Measurements from ENCODE around the gene CAPN11. TPM values are rescaled to one million over a fixed set of nuclear protein-coding genes. Genes with fewer than 3 reads are reported as not detected.

The CAPN11 gene
- total and polyA plus RNA-seq, 9 of the 15 experiments (the other 6 are each of a cell fraction or from before 2014, with no cell fraction given) = 0.03 to 0.61 (median 0.17) TPM; not detected in 1

DNA sequence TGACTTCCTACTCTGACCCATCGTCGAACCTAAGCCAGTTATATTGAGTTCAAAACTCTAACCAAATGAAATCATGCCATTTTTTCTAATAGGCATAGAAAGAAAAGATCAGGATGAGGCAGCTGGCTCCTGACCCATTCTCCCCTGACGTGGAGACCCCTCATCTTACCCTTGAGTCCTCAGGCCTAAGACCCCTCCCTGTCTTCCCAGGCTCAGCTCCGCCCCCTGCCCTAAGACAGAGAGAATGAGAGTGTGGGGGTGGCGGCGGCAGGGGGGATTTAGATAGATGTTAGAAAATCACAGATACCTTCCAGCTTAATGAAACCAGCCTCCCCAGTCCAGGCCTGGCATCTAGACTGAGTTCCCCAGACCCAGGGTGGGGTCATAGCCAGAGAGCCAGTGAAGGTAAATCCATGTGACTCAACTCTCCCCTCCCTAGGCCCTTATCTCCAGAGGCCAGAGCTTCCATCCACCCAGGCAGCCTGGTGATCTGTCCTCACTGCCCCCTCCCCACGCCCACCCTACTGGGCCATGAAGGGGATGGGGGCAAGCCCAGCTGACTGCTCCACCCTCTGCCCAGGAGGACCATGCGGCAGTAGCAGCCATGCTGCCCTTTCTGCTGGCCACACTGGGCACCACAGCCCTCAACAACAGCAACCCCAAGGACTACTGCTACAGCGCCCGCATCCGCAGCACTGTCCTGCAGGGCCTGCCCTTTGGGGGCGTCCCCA lies 24.5 kb upstream of the CAPN11 start (continued):
- TF ChIP-seq BRD9 (IDR thresholded peaks at IDR 0.05; ENCODE audit: low read depth, partially characterized antibody) (no peak), PHB2 (IDR thresholded peaks at IDR 0.05; ENCODE audit: low read depth) (peak; percentile 20; the same call in 1 of the 2 replicates), BDP1 (IDR thresholded peaks at IDR 0.05; ENCODE audit: insufficient read depth, insufficient read length) (no peak), KAT2B (IDR thresholded peaks at IDR 0.05; ENCODE audit: low read depth, low read length) (no peak), HDAC2 (IDR thresholded peaks at IDR 0.05) (peak; percentile 87)
- TF ChIP-seq, protein P1, sequence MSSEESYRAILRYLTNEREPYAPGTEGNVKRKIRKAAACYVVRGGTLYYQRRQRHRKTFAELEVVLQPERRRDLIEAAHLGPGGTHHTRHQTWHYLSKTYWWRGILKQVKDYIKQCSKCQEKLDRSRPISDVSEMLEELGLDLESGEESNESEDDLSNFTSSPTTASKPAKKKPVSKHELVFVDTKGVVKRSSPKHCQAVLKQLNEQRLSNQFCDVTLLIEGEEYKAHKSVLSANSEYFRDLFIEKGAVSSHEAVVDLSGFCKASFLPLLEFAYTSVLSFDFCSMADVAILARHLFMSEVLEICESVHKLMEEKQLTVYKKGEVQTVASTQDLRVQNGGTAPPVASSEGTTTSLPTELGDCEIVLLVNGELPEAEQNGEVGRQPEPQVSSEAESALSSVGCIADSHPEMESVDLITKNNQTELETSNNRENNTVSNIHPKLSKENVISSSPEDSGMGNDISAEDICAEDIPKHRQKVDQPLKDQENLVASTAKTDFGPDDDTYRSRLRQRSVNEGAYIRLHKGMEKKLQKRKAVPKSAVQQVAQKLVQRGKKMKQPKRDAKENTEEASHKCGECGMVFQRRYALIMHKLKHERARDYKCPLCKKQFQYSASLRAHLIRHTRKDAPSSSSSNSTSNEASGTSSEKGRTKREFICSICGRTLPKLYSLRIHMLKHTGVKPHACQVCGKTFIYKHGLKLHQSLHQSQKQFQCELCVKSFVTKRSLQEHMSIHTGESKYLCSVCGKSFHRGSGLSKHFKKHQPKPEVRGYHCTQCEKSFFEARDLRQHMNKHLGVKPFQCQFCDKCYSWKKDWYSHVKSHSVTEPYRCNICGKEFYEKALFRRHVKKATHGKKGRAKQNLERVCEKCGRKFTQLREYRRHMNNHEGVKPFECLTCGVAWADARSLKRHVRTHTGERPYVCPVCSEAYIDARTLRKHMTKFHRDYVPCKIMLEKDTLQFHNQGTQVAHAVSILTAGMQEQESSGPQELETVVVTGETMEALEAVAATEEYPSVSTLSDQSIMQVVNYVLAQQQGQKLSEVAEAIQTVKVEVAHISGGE (CRISPR knock-in tag; IDR thresholded peaks at IDR 0.05) = peak in 1 of 3 experiments; percentile 49; a peak in 1 of 6 replicates
- TF ChIP-seq, protein P2, sequence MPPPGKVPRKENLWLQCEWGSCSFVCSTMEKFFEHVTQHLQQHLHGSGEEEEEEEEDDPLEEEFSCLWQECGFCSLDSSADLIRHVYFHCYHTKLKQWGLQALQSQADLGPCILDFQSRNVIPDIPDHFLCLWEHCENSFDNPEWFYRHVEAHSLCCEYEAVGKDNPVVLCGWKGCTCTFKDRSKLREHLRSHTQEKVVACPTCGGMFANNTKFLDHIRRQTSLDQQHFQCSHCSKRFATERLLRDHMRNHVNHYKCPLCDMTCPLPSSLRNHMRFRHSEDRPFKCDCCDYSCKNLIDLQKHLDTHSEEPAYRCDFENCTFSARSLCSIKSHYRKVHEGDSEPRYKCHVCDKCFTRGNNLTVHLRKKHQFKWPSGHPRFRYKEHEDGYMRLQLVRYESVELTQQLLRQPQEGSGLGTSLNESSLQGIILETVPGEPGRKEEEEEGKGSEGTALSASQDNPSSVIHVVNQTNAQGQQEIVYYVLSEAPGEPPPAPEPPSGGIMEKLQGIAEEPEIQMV (tag; conservative IDR thresholded peaks at IDR 0.05; ENCODE audit: low read depth) = no peak
- TF ChIP-seq, protein P3, sequence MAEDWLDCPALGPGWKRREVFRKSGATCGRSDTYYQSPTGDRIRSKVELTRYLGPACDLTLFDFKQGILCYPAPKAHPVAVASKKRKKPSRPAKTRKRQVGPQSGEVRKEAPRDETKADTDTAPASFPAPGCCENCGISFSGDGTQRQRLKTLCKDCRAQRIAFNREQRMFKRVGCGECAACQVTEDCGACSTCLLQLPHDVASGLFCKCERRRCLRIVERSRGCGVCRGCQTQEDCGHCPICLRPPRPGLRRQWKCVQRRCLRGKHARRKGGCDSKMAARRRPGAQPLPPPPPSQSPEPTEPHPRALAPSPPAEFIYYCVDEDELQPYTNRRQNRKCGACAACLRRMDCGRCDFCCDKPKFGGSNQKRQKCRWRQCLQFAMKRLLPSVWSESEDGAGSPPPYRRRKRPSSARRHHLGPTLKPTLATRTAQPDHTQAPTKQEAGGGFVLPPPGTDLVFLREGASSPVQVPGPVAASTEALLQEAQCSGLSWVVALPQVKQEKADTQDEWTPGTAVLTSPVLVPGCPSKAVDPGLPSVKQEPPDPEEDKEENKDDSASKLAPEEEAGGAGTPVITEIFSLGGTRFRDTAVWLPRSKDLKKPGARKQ (CRISPR knock-in tag; IDR thresholded peaks at IDR 0.05) = no peak
- TF ChIP-seq, protein P4, sequence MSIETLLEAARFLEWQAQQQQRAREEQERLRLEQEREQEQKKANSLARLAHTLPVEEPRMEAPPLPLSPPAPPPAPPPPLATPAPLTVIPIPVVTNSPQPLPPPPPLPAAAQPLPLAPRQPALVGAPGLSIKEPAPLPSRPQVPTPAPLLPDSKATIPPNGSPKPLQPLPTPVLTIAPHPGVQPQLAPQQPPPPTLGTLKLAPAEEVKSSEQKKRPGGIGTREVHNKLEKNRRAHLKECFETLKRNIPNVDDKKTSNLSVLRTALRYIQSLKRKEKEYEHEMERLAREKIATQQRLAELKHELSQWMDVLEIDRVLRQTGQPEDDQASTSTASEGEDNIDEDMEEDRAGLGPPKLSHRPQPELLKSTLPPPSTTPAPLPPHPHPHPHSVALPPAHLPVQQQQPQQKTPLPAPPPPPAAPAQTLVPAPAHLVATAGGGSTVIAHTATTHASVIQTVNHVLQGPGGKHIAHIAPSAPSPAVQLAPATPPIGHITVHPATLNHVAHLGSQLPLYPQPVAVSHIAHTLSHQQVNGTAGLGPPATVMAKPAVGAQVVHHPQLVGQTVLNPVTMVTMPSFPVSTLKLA (conservative IDR thresholded peaks at IDR 0.05) = peak; percentile 28 to 81; a peak in 2 of 4 replicates
- TF ChIP-seq, protein P5, sequence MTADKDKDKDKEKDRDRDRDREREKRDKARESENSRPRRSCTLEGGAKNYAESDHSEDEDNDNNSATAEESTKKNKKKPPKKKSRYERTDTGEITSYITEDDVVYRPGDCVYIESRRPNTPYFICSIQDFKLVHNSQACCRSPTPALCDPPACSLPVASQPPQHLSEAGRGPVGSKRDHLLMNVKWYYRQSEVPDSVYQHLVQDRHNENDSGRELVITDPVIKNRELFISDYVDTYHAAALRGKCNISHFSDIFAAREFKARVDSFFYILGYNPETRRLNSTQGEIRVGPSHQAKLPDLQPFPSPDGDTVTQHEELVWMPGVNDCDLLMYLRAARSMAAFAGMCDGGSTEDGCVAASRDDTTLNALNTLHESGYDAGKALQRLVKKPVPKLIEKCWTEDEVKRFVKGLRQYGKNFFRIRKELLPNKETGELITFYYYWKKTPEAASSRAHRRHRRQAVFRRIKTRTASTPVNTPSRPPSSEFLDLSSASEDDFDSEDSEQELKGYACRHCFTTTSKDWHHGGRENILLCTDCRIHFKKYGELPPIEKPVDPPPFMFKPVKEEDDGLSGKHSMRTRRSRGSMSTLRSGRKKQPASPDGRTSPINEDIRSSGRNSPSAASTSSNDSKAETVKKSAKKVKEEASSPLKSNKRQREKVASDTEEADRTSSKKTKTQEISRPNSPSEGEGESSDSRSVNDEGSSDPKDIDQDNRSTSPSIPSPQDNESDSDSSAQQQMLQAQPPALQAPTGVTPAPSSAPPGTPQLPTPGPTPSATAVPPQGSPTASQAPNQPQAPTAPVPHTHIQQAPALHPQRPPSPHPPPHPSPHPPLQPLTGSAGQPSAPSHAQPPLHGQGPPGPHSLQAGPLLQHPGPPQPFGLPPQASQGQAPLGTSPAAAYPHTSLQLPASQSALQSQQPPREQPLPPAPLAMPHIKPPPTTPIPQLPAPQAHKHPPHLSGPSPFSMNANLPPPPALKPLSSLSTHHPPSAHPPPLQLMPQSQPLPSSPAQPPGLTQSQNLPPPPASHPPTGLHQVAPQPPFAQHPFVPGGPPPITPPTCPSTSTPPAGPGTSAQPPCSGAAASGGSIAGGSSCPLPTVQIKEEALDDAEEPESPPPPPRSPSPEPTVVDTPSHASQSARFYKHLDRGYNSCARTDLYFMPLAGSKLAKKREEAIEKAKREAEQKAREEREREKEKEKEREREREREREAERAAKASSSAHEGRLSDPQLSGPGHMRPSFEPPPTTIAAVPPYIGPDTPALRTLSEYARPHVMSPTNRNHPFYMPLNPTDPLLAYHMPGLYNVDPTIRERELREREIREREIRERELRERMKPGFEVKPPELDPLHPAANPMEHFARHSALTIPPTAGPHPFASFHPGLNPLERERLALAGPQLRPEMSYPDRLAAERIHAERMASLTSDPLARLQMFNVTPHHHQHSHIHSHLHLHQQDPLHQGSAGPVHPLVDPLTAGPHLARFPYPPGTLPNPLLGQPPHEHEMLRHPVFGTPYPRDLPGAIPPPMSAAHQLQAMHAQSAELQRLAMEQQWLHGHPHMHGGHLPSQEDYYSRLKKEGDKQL (CRISPR knock-in tag; IDR thresholded peaks at IDR 0.05; ENCODE audit: borderline replicate concordance) = no peak

Measured in K562 (cell line).